NCI-H510A (cell line): ENCODE results near the gene POLE.

ENCODE experiments used
- DNase-seq: peaks from one replicate; lab custom pipeline; 2025; lab: John Stamatoyannopoulos, UW

The POLE gene

DNA sequence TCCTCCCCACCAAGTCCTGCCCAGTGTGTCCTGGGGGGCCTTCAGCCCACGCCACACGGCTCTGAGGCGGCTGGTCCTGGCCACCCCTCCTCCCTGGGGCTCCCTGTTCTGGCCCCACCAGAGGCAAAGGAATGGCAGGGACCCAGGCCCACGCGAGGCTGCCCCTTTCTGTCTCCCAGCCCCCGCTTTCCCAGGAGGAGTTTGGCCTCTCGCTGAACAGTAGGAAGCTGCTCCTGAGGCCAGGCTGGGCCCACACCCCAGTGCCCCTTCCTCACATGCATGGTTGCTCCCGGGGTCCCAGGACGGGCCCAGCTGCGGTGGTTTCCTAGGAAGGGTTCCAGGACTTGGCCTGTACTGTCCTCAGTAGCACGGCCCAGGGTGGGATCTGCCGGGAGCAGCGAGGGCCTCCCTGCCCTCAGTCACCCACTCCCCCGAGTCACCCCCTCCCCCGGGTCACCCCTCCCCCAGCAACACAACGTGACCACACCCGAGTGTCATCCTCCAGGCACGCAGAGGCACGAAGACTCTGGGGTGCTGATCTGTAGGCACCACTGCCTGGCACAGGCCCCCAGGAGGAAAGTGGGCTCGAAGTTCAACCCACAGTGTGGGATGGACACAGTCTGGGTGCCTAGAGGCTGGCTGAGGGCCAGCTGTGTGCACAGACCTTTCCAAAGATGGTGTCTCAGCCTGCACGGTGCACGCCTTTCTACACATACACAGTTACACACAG lies 109.8 kb downstream of the POLE start:
- no peak for DNase-seq

DNA sequence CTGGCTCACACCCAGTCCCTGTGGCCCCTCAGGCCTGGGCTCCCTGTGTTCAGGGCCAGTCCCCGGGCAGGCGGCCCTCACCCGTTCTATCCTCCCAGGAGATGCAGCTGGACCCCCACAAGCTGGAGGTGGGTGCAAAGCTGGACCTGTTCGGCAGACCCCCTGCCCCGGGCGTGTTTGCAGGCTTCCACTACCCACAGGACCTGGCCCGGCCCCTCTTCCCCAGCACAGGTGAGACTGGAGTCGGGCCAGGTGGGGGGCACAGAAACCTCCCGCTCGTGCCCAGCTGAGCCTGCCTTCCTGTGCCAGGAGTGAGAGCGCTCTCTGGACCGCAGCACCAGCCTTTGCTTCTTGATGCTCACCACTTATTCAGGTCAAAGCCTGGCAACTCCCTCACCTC lies 110.4 kb downstream of the POLE start:
- DNase-seq, result no peak

DNA sequence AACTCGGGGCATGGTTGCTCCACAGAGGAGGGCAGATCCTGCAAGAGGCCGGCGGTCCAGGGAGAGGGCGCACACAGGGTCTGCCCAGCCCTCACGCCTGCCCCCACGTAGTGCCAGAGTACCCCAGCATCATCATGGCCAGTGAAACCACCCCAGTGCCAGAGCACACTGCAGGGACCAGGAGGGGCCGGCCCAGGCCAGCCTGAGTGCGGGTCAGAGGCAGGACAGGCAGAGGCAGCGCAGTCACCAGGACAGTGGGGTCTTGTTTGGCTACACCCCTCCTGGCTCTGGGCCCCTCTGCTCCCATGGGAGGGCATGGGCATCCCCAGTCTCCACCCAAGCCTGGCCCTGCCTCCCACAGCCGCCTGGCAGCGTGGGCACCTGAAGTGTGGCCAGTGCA lies 111.5 kb downstream of the POLE start:
- DNase-seq, result no peak

DNA sequence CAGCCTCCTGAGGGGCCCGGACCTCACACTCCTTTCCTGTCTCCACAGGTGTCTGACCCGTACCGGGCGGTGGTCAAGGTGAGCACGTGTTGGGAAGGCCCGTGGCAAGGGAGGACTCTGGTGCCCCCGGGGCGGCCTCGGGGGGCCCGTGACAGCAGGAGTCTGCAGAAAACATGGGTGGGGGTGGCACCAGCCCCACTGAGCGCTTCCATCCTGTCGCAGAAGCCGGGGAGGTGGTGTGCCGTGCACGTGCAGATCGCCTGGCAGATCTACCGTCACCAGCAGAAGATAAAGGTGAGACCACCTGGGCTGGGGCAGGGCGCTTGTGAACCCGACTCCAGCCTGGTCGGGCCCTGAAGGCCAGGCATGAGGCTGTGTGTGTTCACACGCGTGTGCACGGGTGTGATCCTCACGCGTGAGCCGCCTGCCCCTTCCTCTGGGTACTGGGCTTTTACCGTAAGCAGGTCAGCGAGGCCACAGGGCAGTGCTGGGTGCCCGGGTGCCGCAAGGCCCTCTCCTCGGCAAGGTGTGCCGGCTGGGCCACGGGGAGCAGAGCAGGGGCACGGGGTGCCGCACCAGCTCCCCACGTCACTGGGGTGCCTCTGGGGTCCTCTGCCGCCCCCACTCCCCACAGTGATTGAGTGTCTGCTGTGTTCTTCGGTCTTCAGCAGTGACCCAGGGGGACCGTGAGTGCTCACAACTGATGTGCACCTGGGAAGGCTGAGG lies 112.7 kb downstream of the POLE start:
- no peak for DNase-seq
